ENCODE results near the gene CMKLR1.

Gene CMKLR1

GRCh38 chr12:108297895-108298760 is 41.0 kb downstream of the CMKLR1 start:
- DNase-seq, result no peak

- DNase-seq, result no peak
Observed at GRCh38 chr12:108297424-108297823, 41.7 kb downstream of the CMKLR1 start.

- DNase-seq, result no peak
Observed at GRCh38 chr12:108296945-108297344, 42.2 kb downstream of the CMKLR1 start.

- DNase-seq, result no peak
Observed at GRCh38 chr12:108295641-108296040, 43.5 kb downstream of the CMKLR1 start.

GRCh38 chr12:108289350-108290161 is 49.6 kb downstream of the CMKLR1 start:
- no peak for DNase-seq

- DNase-seq, result no peak
Observed at GRCh38 chr12:108287227-108287626, 51.9 kb downstream of the CMKLR1 start.

- DNase-seq, result no peak
Observed at GRCh38 chr12:108285016-108285415, 54.1 kb downstream of the CMKLR1 start.

- DNase-seq, result no peak
Observed at GRCh38 chr12:108284163-108284562, 54.9 kb downstream of the CMKLR1 start.

GRCh38 chr12:108282676-108283075 is 56.4 kb downstream of the CMKLR1 start:
- DNase-seq, result no peak

- no peak for DNase-seq
Observed at GRCh38 chr12:108282160-108282559, 57.0 kb downstream of the CMKLR1 start.

GRCh38 chr12:108277613-108278012 is 61.5 kb downstream of the CMKLR1 start:
- DNase-seq, result no peak

- DNase-seq, result no peak
Observed at GRCh38 chr12:108273217-108273616, 65.9 kb downstream of the CMKLR1 start.

- no peak for DNase-seq
Observed at GRCh38 chr12:108271951-108272872, 66.9 kb downstream of the CMKLR1 start.

GRCh38 chr12:108270849-108271143 is 68.3 kb downstream of the CMKLR1 start:
- DNase-seq, result no peak

- DNase-seq, result no peak
Observed at GRCh38 chr12:108270035-108270848, 68.9 kb downstream of the CMKLR1 start.

GRCh38 chr12:108269224-108269623 is 69.9 kb downstream of the CMKLR1 start:
- DNase-seq, result no peak

GRCh38 chr12:108268397-108268796 is 70.7 kb downstream of the CMKLR1 start:
- no peak for DNase-seq

GRCh38 chr12:108267450-108267849 is 71.7 kb downstream of the CMKLR1 start:
- no peak for DNase-seq

- no peak for DNase-seq
Observed at GRCh38 chr12:108266131-108266530, 73.0 kb downstream of the CMKLR1 start.

- DNase-seq, result no peak
Observed at GRCh38 chr12:108265505-108265904, 73.6 kb downstream of the CMKLR1 start.

- no peak for DNase-seq
Observed at GRCh38 chr12:108260969-108261368, 78.1 kb downstream of the CMKLR1 start.

- DNase-seq, result no peak
Observed at GRCh38 chr12:108260039-108260438, 79.1 kb downstream of the CMKLR1 start.
